ENCODE results near the gene FAM131A. TPM values are rescaled to one million over a fixed set of nuclear protein-coding genes. Genes with fewer than 3 reads are reported as not detected.

The FAM131A gene
- total RNA-seq, 1 experiment from 2014 or later, result 14.4 TPM

GRCh38 chr3:184389384-184389783, 52.0 kb downstream of the FAM131A start:
- H2BK120ac ChIP-seq (ENCODE audit: low read depth, low read length, poor library complexity, severe bottlenecking), result no peak overlapping the region
- H3K18ac ChIP-seq (ENCODE audit: insufficient read length, low read depth, low read length), result no peak overlapping the region
- H3K4me1 ChIP-seq (ENCODE audit: insufficient read depth, low read length), result no peaks in the 10 kb centered on the region
- TF ChIP-seq, protein P1, sequence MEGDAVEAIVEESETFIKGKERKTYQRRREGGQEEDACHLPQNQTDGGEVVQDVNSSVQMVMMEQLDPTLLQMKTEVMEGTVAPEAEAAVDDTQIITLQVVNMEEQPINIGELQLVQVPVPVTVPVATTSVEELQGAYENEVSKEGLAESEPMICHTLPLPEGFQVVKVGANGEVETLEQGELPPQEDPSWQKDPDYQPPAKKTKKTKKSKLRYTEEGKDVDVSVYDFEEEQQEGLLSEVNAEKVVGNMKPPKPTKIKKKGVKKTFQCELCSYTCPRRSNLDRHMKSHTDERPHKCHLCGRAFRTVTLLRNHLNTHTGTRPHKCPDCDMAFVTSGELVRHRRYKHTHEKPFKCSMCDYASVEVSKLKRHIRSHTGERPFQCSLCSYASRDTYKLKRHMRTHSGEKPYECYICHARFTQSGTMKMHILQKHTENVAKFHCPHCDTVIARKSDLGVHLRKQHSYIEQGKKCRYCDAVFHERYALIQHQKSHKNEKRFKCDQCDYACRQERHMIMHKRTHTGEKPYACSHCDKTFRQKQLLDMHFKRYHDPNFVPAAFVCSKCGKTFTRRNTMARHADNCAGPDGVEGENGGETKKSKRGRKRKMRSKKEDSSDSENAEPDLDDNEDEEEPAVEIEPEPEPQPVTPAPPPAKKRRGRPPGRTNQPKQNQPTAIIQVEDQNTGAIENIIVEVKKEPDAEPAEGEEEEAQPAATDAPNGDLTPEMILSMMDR (conservative IDR thresholded peaks at IDR 0.05), result no peak
- H2AK5ac ChIP-seq (ENCODE audit: insufficient read length, low read length), result no peak overlapping the region
- H3K4ac ChIP-seq (ENCODE audit: low read depth, low read length), result no peak overlapping the region
- H3K14ac ChIP-seq (ENCODE audit: insufficient read depth, low read length), result no peak overlapping the region; the same call in 1 of the 2 replicates
- H3K79me1 ChIP-seq (ENCODE audit: insufficient read depth, low read depth, low read length, poor library complexity, severe bottlenecking), result no peaks in the 10 kb centered on the region
- H3K4me3 Mint-ChIP-seq, result no peak overlapping the region
- no peaks in the 10 kb centered on the region for H3K23me2 ChIP-seq (ENCODE audit: insufficient read length, low read depth, low read length, poor library complexity, severe bottlenecking)
- no peaks in the 10 kb centered on the region for H3K36me3 Mint-ChIP-seq (ENCODE audit: insufficient read depth in 1 of 3, low read depth in 3 of 3)
- no peak overlapping the region for H3K56ac ChIP-seq (ENCODE audit: insufficient read length, low read depth, low read length)
- H3K27me3 Mint-ChIP-seq (ENCODE audit: low read depth), result peaks cover 26% of the 10 kb centered on the region
- no peak overlapping the region for H3K4me2 ChIP-seq (ENCODE audit: insufficient read depth, insufficient read length, low read length)
- no peak overlapping the region for H2BK5ac ChIP-seq (ENCODE audit: insufficient read length, low read length)
- no peak overlapping the region for H3T11ph ChIP-seq (ENCODE audit: low read length)
- no peak overlapping the region for H2BK15ac ChIP-seq (ENCODE audit: low read depth, low read length)
- WGBS (ENCODE audit: extremely low coverage, insufficient read length, low lambda C conversion rate), result no CpG with 5 or more reads among the region's 5 CpGs
- H4K5ac ChIP-seq (ENCODE audit: insufficient read length, low read depth, low read length), result no peak overlapping the region
- H4K8ac ChIP-seq (replicated peaks; ENCODE audit: insufficient read length, low read depth, low read length), result no peak overlapping the region
- H4K20me1 ChIP-seq (ENCODE audit: control insufficient read depth, insufficient read depth, insufficient read length), result no peaks in the 10 kb centered on the region
- no peak overlapping the region for H3K27ac ChIP-seq (ENCODE audit: insufficient read length, low read depth, low read length)
- H2AFZ ChIP-seq (ENCODE audit: low read length), result no peak overlapping the region
- no peak overlapping the region for H2BK12ac ChIP-seq (ENCODE audit: insufficient read length, low read depth, low read length)
- H3K9ac ChIP-seq (ENCODE audit: extremely low read depth, insufficient read length, low read length), result no peak overlapping the region
- no peaks in the 10 kb centered on the region; a peak in 1 of 5 replicates for H3K9me3 Mint-ChIP-seq
- H4K91ac ChIP-seq (ENCODE audit: insufficient read length, low read depth, low read length), result no peak overlapping the region
- peaks cover 6 to 7% of the 10 kb centered on the region in 2 experiments; a peak in 3 of 4 replicates for H3K4me1 Mint-ChIP-seq
- H3K9me3 ChIP-seq (ENCODE audit: control insufficient read depth, low read depth, low read length), result no peaks in the 10 kb centered on the region
- H3K79me2 ChIP-seq (ENCODE audit: insufficient read depth, low read length), result no peaks in the 10 kb centered on the region
- H3K23ac ChIP-seq (ENCODE audit: insufficient read length, low read depth, low read length), result no peak overlapping the region
- DNase-seq, result no peak
- peak overlapping the region in 1 of 3 experiments; percentile 40; a peak in 1 of 7 replicates for H3K27ac Mint-ChIP-seq
- H2BK20ac ChIP-seq (ENCODE audit: low read depth, low read length, poor library complexity, severe bottlenecking), result no peak overlapping the region
- H3K27me3 ChIP-seq (ENCODE audit: insufficient read depth, low read length), result no peaks in the 10 kb centered on the region

Data from H9 (cell line).